Esophagus squamous epithelium (tissue), 5 donors: ENCODE results near the gene SHISAL1. TPM values are rescaled to one million over a fixed set of nuclear protein-coding genes. Genes with fewer than 3 reads are reported as not detected.

ENCODE experiments used
- DNase-seq: peaks from one replicate; lab custom pipeline; 2025; lab: John Stamatoyannopoulos, UW
- H3K27ac ChIP-seq, 4 donors: fragments of 200-600 bp; sonication (generic); one replicate each; pipeline ENCODE4 v1.5.1; 2016 to 2019; ENCODE audit warnings: mild to moderate bottlenecking in 1 of 4
- H3K27me3 ChIP-seq, 4 donors: fragments of 200-600 bp; sonication (generic); 1 replicate in 3 of 4; 2 replicates in 1 of 4; pipeline versions ENCODE4 v1.5.1 to v1.6.0; 2017 to 2021; ENCODE audit warnings: antibody characterized with exemption in 1 of 4
- H3K36me3 ChIP-seq, 3 donors: fragments of 200-600 bp; sonication (generic); one replicate each; pipeline ENCODE4 v1.5.1; 2016 to 2019
- H3K4me1 ChIP-seq, 3 donors: fragments of 200-600 bp; sonication (generic); one replicate each; pipeline ENCODE4 v1.5.1; 2017 to 2019
- H3K4me3 ChIP-seq, 4 donors: fragments of 200-600 bp; sonication (generic); 1 replicate in 3 of 4; 2 replicates in 1 of 4; pipeline ENCODE4 v1.5.1; 2016 to 2019; ENCODE audit warnings: mild to moderate bottlenecking in 2 of 4, moderate library complexity in 1 of 4
- H3K9me3 ChIP-seq, 3 donors: fragments of 200-600 bp; sonication (generic); one replicate each; pipeline ENCODE4 v1.5.1; 2016 to 2019
- POLR2A ChIP-seq, 4 donors: fragments of 450-650 bp; IDR thresholded peaks; one replicate each; pipeline ENCODE4 v1.6.1; 2017; ENCODE audit warnings: antibody characterized with exemption in 4 of 4, mild to moderate bottlenecking in 4 of 4, moderate library complexity in 3 of 4
- WGBS, 2 donors: methylation state at CpG; one replicate each; pipeline ENCODE4 v1.1.5; 2018; 5-methylcytosine and 5-hydroxymethylcytosine counted together
- intact Hi-C: fragments of 100-400 bp; cut with DNase I; formaldehyde crosslinking; loops from one replicate; pipeline ENCODE4 v1.15.0; 2022
- total RNA-seq, 4 donors: library from RNA; depleted of rRNA; stranded (reverse); fragments of >200 nt; gene quantifications; one replicate each; pipeline ENCODE4 v1.1.0, GENCODE V29; 2016
- TF ChIP-seq, protein P1 (sequence below), 6 experiments: fragments of 450-650 bp in 4 of 6; fragments of 200-600 bp in 2 of 6; sonication (generic) in 2 of 6; IDR thresholded peaks; one replicate each; pipeline ENCODE4 v1.5.1; 2016 to 2019; ENCODE audit warnings: antibody characterized with exemption in 6 of 6, mild to moderate bottlenecking in 4 of 6, moderate library complexity in 4 of 6
- donor health status: DM: yes; HTN: yes; CAD: no.

Gene SHISAL1
- total RNA-seq, 4 donors from 2014 or later, result 0.08 to 1.3 (median 0.31) TPM

DNA sequence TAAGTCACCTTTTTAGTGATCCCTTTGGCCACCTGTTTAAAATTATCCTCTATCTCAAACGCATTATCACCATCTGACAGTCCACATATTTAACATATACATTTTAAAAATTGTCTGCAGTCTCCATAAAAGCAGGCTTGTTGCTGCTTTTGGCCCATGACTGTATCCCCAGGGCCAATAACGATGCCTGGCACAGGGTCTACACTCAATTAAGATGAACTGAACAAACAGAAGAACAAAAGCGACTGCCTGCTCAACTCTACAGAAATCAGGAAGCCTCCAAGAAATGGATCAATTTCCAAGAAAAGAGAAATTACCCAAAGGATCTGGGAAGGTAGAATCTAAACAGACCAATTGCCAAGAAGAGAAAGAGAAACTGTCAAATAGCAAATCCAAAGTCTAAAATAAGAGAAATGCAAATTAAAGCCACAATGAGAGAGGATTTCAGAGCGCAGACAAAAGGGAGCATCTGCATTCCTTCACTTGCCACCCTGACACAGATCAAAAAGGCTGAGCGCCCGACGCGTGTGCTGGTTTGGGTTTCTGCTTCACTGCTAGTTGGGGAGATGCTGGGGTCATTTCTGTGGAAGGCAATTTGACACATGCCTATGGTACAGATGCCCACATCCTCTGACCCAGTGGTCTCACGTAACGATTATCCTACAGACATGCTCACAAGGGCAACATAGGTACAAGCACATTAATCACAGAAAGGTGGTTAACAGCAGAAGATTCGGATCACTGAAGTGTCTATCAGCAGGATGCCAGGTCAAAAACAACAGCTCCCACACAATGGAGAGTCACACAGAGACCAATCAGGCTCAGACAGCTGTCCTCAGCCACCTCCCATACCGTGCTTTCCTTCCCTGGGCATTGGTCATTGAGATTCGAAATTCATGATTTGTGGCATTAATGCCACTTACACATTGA is 55.9 kb downstream of the SHISAL1 start:
- DNase-seq, result no peak
- H3K4me3 ChIP-seq, result no peak overlapping the region
- no peaks in the 10 kb centered on the region for H3K9me3 ChIP-seq
- H3K27ac ChIP-seq, result no peak overlapping the region
- TF ChIP-seq, protein P1, sequence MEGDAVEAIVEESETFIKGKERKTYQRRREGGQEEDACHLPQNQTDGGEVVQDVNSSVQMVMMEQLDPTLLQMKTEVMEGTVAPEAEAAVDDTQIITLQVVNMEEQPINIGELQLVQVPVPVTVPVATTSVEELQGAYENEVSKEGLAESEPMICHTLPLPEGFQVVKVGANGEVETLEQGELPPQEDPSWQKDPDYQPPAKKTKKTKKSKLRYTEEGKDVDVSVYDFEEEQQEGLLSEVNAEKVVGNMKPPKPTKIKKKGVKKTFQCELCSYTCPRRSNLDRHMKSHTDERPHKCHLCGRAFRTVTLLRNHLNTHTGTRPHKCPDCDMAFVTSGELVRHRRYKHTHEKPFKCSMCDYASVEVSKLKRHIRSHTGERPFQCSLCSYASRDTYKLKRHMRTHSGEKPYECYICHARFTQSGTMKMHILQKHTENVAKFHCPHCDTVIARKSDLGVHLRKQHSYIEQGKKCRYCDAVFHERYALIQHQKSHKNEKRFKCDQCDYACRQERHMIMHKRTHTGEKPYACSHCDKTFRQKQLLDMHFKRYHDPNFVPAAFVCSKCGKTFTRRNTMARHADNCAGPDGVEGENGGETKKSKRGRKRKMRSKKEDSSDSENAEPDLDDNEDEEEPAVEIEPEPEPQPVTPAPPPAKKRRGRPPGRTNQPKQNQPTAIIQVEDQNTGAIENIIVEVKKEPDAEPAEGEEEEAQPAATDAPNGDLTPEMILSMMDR (IDR thresholded peaks at IDR 0.05), result no peak
- TF ChIP-seq POLR2A (IDR thresholded peaks at IDR 0.05), result no peak
- WGBS, 2 donors, result 25 to 44% methylated on average over 11 to 12 of the region's 13 CpGs
- H3K36me3 ChIP-seq, result no peaks in the 10 kb centered on the region
- no peaks in the 10 kb centered on the region for H3K4me1 ChIP-seq
- H3K27me3 ChIP-seq, result peaks cover 0 to 33% (median 0%) of the 10 kb centered on the region in 4 donors
- intact Hi-C loops, result no loop called here

DNA sequence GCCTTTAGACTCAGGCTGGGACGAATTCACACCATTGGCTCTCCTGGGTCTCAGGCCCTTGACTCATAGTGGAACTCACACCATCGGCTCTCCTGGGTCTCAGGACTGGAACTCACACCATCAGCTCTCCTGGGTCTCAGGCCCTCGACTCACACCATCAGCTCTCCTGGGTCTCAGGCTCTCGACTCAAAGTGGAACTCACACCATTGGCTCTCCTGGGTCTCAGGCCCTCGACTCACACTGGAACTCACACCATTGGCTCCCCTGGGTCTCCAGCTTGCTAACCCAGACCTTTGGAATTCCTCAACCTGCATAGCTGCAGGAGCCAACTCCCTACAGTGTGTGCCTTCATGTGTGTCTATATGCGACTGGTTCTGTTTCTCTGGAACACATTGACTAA is 56.7 kb downstream of the SHISAL1 start:
- WGBS, 2 donors, result 85 to 94% methylated on average over 6 of the region's 6 CpGs

GRCh38 chr22:44254811-44255210 is 57.9 kb downstream of the SHISAL1 start:
- H3K9me3 ChIP-seq, result peaks cover 0 to 13% (median 0%) of the 10 kb centered on the region in 3 donors
- H3K27me3 ChIP-seq, result peaks cover 0 to 42% (median 0%) of the 10 kb centered on the region in 4 donors
- WGBS, 2 donors, result 86 to 91% methylated on average over 2 of the region's 2 CpGs
- no peaks in the 10 kb centered on the region for H3K4me1 ChIP-seq
- no peak overlapping the region for H3K4me3 ChIP-seq
- no peaks in the 10 kb centered on the region for H3K36me3 ChIP-seq
- no peak overlapping the region for H3K27ac ChIP-seq
- intact Hi-C loops, result no loop called here
- TF ChIP-seq, protein P1 (IDR thresholded peaks at IDR 0.05), result no peak
- TF ChIP-seq POLR2A (IDR thresholded peaks at IDR 0.05), result no peak
- DNase-seq, result no peak

More for the DNA sequence above, 56.7 kb downstream of the SHISAL1 start:
- TF ChIP-seq, protein P1 (IDR thresholded peaks at IDR 0.05), result no peak
- no peak for DNase-seq
- Histone ChIP-seq H3K27me3 (peaks cover 0 to 38% (median 0%) of the 10 kb centered on the region in 4 donors), H3K4me1 (no peaks in the 10 kb centered on the region), H3K27ac (no peak overlapping the region), H3K4me3 (no peak overlapping the region), H3K36me3 (no peaks in the 10 kb centered on the region), H3K9me3 (peaks cover 0 to under 1% (median 0%) of the 10 kb centered on the region in 3 donors)
- intact Hi-C loops, result no loop called here

DNA sequence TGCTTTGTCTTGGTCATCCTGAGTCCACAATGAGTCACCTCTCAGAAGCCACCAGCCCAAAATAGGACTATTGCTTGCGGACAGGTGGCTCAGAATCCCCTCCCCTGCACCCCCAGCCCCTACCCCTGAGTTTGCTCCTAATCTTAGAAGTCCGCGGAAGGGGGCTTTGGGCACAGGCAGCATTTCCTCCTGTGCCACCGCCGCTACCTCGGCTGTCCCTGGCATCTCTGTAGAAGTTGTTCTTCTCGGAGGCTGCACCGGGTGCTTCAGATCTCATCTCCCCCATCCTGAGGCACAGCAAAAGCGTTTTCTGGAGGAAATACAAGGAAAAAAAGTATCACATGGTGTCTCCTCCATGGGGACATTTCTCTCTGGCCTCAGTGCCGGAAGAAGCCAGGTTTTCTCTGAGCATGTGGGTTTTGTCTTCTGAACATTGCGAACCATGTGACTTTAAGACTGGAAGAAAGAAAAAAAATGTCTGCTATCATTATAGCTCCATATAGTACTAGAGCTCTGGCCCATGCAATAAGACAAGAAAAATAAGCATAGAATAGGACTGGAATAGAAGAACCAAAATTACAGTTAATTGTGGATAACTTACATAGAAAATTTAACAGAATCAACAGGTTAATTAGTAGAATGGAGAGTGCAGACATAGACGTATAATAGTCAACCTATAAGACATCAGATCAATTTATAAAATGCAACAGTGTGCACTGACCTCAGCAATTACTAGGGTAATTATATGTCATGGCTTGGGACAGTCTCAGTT is 63.2 kb downstream of the SHISAL1 start:
- TF ChIP-seq, protein P1 (IDR thresholded peaks at IDR 0.05), result no peak
- TF ChIP-seq POLR2A (IDR thresholded peaks at IDR 0.05), result no peak
- WGBS, 2 donors, result 84 to 89% methylated on average over 4 to 10 of the region's 12 CpGs
- intact Hi-C loops, result no loop called here
- Histone ChIP-seq H3K36me3 (no peaks in the 10 kb centered on the region), H3K9me3 (peaks cover 0 to 21% (median 6%) of the 10 kb centered on the region in 3 donors), H3K4me1 (peaks cover 0 to 9% (median 0%) of the 10 kb centered on the region in 3 donors), H3K27ac (no peak overlapping the region), H3K27me3 (peaks cover 0 to 47% (median 0%) of the 10 kb centered on the region in 4 donors), H3K4me3 (no peak overlapping the region)
- DNase-seq, result no peak
